ENCODE data around the gene NPAS4. TPM values are rescaled to one million over a fixed set of nuclear protein-coding genes. Genes with fewer than 3 reads are reported as not detected.

Gene NPAS4
- total and polyA plus RNA-seq, 2 of the 13 experiments (the other 11 are each of a cell fraction or from before 2014, with no cell fraction given), result not detected

GRCh38 chr11:66411323-66411722 lies 9.5 kb upstream of the NPAS4 start:
- CTCF ChIA-PET (ENCODE audit: low intra/inter-chr PET ratio, low total read pairs), result no interaction called here
- TF ChIP-seq GATAD2A (CRISPR knock-in tag; IDR thresholded peaks at IDR 0.05) (no peak), KMT2A (CRISPR knock-in tag; IDR thresholded peaks at IDR 0.05) (no peak), SIN3A (IDR thresholded peaks at IDR 0.05; ENCODE audit: borderline replicate concordance, low read depth, low read length) (no peak), TAF15 (IDR thresholded peaks at IDR 0.05; ENCODE audit: low read depth, low read length, poor library complexity, severe bottlenecking) (no peak), SMC3 (IDR thresholded peaks at IDR 0.05; ENCODE audit: low read length) (no peak)
- no peak for FAIRE-seq
- POLR2A ChIA-PET, result no interaction called here
- Histone ChIP-seq H3K9ac (ENCODE audit: insufficient read depth, low read depth, low read length) (no peak overlapping the region), H3K36me3 (replicated peaks in 1 of 2; ENCODE audit: control insufficient read depth in 1 of 2, insufficient read depth in 2 of 2, low read length in 2 of 2) (no peaks in the 10 kb centered on the region), H3K79me2 (ENCODE audit: insufficient read depth, low read length) (no peaks in the 10 kb centered on the region), H3K4me2 (ENCODE audit: low read depth, low read length) (no peak overlapping the region), H3K27me3 (ENCODE audit: control insufficient read depth in 1 of 2, insufficient read depth in 2 of 2, low read length in 2 of 2) (peaks cover 5 to 63% of the 10 kb centered on the region in 2 experiments), H3K9me3 (ENCODE audit: low read length) (no peaks in the 10 kb centered on the region), H3K4me3 (replicated peaks in 1 of 3; ENCODE audit: insufficient read depth in 1 of 3, low read depth in 2 of 3, low read length in 3 of 3) (no peak overlapping the region), H2AFZ (ENCODE audit: low read length) (no peak overlapping the region), H3K4me1 (ENCODE audit: insufficient read depth, low read length) (0 out of 2 replicates have a peak, but pooled peaks cover 5% of the 10 kb centered on the region), H4K20me1 (ENCODE audit: insufficient read depth, low read length) (peaks cover 7% of the 10 kb centered on the region; the same call in 1 of the 2 replicates), H3K27ac (ENCODE audit: extremely low read length, insufficient read depth, low read length) (no peak overlapping the region)
- no peak for ATAC-seq
- intact Hi-C loops (cut with micrococcal nuclease; ENCODE audit: unreplicated experiment), result no loop called here
- WGBS (ENCODE audit: low lambda C conversion rate), result 33% methylated on average over 4 of the region's 4 CpGs
- in situ Hi-C loops (cut with HindIII; ENCODE audit: extremely low pct_ligation_motif_present, low pct_unique_long_range_greater_than_20kb), result loop anchor here (25.0 kb wide), 1 partner anchor 426 kb away; the partner anchor contains the start of gene RCE1
- no peak for DNase-seq (ENCODE audit: low spot score)
- no TSS peak for BruUV-seq (replicated peaks)

DNA sequence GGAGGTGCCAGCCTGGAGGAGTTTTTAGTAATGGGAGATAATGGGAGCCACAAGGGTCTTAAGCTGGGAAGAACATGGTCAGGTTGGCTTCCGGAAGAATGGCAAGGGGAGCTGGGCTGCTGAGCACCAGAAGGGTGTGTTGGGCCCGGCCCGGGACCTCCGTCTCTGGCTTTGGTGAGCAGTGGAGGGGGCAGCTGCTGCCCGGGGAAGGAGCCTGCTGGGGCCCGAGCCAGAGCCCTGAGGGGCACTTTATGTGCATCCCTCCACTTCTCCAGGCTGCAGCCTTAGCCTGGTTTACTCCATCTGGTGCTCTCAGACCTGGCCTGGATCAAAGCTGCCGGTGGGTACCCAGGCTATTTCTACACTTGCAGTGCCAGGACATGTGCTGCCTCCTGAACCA lies 8.7 kb upstream of the NPAS4 start:
- peaks cover 5 to 65% of the 10 kb centered on the region in 2 experiments for H3K27me3 ChIP-seq (ENCODE audit: control insufficient read depth in 1 of 2, insufficient read depth in 2 of 2, low read length in 2 of 2)
- no peak overlapping the region for H3K9ac ChIP-seq (ENCODE audit: insufficient read depth, low read depth, low read length)
- TF ChIP-seq TP53 (CRISPR knock-in tag; conservative IDR thresholded peaks at IDR 0.05) (no peak), ATM (IDR thresholded peaks at IDR 0.05; ENCODE audit: borderline replicate concordance) (no peak), ZMYM4 (CRISPR knock-in tag; IDR thresholded peaks at IDR 0.05) (no peak), SOX5 (CRISPR knock-in tag; IDR thresholded peaks at IDR 0.05; ENCODE audit: borderline replicate concordance) (no peak)
- TF ChIP-seq, protein P1, sequence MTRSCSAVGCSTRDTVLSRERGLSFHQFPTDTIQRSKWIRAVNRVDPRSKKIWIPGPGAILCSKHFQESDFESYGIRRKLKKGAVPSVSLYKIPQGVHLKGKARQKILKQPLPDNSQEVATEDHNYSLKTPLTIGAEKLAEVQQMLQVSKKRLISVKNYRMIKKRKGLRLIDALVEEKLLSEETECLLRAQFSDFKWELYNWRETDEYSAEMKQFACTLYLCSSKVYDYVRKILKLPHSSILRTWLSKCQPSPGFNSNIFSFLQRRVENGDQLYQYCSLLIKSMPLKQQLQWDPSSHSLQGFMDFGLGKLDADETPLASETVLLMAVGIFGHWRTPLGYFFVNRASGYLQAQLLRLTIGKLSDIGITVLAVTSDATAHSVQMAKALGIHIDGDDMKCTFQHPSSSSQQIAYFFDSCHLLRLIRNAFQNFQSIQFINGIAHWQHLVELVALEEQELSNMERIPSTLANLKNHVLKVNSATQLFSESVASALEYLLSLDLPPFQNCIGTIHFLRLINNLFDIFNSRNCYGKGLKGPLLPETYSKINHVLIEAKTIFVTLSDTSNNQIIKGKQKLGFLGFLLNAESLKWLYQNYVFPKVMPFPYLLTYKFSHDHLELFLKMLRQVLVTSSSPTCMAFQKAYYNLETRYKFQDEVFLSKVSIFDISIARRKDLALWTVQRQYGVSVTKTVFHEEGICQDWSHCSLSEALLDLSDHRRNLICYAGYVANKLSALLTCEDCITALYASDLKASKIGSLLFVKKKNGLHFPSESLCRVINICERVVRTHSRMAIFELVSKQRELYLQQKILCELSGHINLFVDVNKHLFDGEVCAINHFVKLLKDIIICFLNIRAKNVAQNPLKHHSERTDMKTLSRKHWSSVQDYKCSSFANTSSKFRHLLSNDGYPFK (CRISPR knock-in tag; IDR thresholded peaks at IDR 0.05; ENCODE audit: borderline replicate concordance), result no peak
- no peaks in the 10 kb centered on the region for H3K79me2 ChIP-seq (ENCODE audit: insufficient read depth, low read length)
- H3K4me3 ChIP-seq (replicated peaks in 1 of 3; ENCODE audit: insufficient read depth in 1 of 3, low read depth in 2 of 3, low read length in 3 of 3), result no peak overlapping the region
- CTCF ChIA-PET (ENCODE audit: low intra/inter-chr PET ratio, low total read pairs), result interaction anchor here (0.7 kb wide), 1 partner anchor 18 kb away, joined by 3 read pairs; no protein-coding TSS in a partner anchor
- H3K36me3 ChIP-seq (replicated peaks in 1 of 2; ENCODE audit: control insufficient read depth in 1 of 2, insufficient read depth in 2 of 2, low read length in 2 of 2), result no peaks in the 10 kb centered on the region
- H4K20me1 ChIP-seq (ENCODE audit: insufficient read depth, low read length), result peaks cover 7% of the 10 kb centered on the region; the same call in 1 of the 2 replicates
- POLR2A ChIA-PET, result no interaction called here
- H3K4me1 ChIP-seq (ENCODE audit: insufficient read depth, low read length), result 0 out of 2 replicates have a peak, but pooled peaks cover 5% of the 10 kb centered on the region
- ATAC-seq (no peak), DNase-seq (ENCODE audit: low spot score) (no peak), FAIRE-seq (no peak)
- no peak overlapping the region for H3K27ac ChIP-seq (ENCODE audit: extremely low read length, insufficient read depth, low read length)
- H3K4me2 ChIP-seq (ENCODE audit: low read depth, low read length), result no peak overlapping the region
- 21% methylated on average over 2 of the region's 7 CpGs for WGBS (ENCODE audit: low lambda C conversion rate)
- BruUV-seq (replicated peaks), result no TSS peak
- H3K9me3 ChIP-seq (ENCODE audit: low read length), result no peaks in the 10 kb centered on the region
- in situ Hi-C loops (cut with HindIII; ENCODE audit: extremely low pct_ligation_motif_present, low pct_unique_long_range_greater_than_20kb), result loop anchor here (25.0 kb wide), 1 partner anchor 425 kb away; the partner anchor contains the start of gene RCE1
- intact Hi-C loops (cut with micrococcal nuclease; ENCODE audit: unreplicated experiment), result no loop called here
- H2AFZ ChIP-seq (ENCODE audit: low read length), result no peak overlapping the region

Data from HepG2 (cell line).